ENCODE data around the gene NR2C2AP. TPM values are rescaled to one million over a fixed set of nuclear protein-coding genes. Genes with fewer than 3 reads are reported as not detected.

Gene NR2C2AP
- 10 to 100 TPM in 3 of 4 donors, 1 to 10 TPM in 1; 7.9 to 22.9 (median 15.7) TPM for total RNA-seq

GRCh38 chr19:19203012-19203856 is at the start of gene NR2C2AP:
TSS of gene NR2C2AP (minus strand) at chr19:19203414. CDS start at chr19:19203060, 354 bp downstream.
- DNase-seq (ENCODE audit: low spot score) (peak; percentile 77), ATAC-seq (ENCODE audit: low FRiP score) (peak; percentile 83)
- TF ChIP-seq CTCF (IDR thresholded peaks at IDR 0.05): no peak

- ATAC-seq (ENCODE audit: low FRiP score) (no peak), DNase-seq (ENCODE audit: low spot score) (no peak)
- no peak for TF ChIP-seq CTCF (IDR thresholded peaks at IDR 0.05)
Measured at GRCh38 chr19:19250196-19250801, 47.1 kb upstream of the NR2C2AP start.

- no peak for DNase-seq (ENCODE audit: low spot score)
- ATAC-seq (ENCODE audit: low FRiP score): no peak
- TF ChIP-seq CTCF (IDR thresholded peaks at IDR 0.05): no peak
Measured at GRCh38 chr19:19240476-19240875, 37.3 kb upstream of the NR2C2AP start.

- no peak for TF ChIP-seq CTCF (IDR thresholded peaks at IDR 0.05)
- DNase-seq (ENCODE audit: low spot score) (no peak), ATAC-seq (ENCODE audit: low FRiP score) (no peak)
Measured at GRCh38 chr19:19239675-19240074, 36.5 kb upstream of the NR2C2AP start.

GRCh38 chr19:19238126-19238894 is 35.1 kb upstream of the NR2C2AP start:
- ATAC-seq (ENCODE audit: low FRiP score) (no peak), DNase-seq (ENCODE audit: low spot score) (no peak)
- TF ChIP-seq CTCF (IDR thresholded peaks at IDR 0.05): no peak

GRCh38 chr19:19236173-19236572 is 33.0 kb upstream of the NR2C2AP start:
- TF ChIP-seq CTCF (IDR thresholded peaks at IDR 0.05): no peak
- ATAC-seq (ENCODE audit: low FRiP score) (no peak), DNase-seq (ENCODE audit: low spot score) (no peak)
